ENCODE measurements around the gene VPS33B.

VPS33B gene

DNA sequence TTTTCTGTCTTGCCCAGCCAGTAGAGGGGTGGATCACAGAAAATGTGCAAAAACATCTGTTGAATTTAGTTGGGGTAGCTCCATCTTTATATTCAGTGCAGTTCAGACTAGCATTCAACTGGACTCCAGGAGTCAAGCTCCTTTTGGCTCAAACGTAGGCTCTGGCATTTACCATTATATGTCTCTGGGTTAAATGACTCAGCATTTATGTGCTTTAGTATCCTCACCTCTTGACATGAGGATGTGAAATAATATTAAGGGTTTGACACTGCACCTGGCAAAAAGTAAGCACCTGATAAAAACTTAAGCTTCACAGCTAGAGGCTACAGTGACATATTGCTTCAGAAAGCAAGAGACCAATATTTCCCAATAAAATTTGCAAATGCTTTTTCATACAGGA, 42.8 kb downstream of the VPS33B start:
- DNase-seq (ENCODE audit: low spot score) = peak; percentile 20

DNA sequence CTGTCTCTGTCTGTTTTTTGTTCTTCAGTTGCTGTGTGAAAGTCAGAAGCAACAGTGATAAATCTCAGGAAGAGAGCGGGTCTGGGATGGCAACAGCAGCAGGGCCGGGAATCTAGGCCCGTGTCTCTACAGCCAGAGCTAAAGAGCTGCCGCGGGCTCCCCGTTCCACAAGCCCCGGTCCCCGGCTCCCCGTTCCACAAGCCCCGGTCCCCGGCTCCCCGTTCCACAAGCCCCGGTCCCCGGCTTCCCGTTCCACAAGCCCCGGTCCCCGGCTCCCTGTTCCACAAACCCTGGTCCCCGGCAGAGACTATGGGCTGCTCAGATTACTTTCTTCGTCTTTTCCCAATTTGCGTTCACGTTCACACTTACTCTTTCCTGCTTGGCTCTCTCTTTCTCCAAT, 48.2 kb downstream of the VPS33B start:
- no peak for DNase-seq (ENCODE audit: low spot score)

DNA sequence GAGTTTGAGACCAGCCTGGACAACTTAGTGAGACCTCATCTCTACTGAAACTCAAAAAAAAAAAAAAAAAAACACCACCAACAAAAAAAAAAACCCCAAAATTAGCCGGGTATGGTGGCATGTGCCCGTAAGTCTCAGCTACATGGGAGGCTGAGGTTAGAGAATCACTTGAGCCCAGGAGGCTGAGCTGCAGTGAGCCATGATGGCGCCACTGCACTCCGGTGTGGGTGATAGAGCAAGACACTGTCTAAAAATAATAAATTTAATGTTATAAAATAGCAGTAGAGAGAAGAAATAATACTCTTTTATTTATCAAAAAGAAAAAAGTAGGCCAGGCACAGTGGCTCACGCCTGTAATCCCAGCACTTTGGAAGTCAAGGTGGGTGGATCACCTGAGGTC, 50.3 kb downstream of the VPS33B start:
- no peak for DNase-seq (ENCODE audit: low spot score)

DNA sequence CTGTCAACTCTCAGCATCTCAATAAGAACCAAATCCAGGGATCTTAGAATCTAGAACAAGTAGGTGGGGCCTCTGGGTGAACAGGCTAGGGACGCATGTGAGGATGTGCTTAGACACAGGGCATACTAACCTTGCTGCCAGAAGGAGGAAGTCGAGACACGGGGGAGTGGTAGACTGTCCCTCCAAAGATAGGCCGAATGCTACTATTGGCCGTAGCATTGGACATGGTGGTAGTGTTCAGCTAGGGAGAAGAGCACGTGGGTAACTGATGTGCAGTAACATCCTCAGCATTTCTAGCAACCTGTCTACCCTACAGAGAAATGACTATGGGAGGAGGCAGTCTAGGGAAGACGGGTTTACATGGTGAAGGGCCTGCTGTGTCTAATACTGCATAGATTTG, 52.1 kb downstream of the VPS33B start:
- no peak for DNase-seq (ENCODE audit: low spot score)

DNA sequence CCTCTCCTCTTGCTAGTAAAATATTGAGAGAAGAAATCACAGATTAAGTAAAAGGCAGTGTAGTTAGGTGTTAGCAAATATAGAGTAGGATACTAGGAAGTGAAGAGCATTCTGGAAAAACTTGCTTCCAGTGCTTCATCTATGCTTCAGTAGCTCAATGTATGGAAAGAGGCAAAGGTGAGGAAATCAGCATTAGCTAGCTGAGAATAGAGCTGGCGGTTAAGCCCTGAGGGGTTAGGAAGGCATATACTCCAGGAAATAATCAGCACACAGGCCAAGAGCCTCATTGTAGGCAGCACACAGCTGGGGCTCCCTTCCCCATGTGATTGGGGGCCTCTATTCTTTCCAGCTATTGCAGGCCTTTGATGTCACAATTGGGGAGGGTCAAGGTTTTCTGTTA, 54.0 kb downstream of the VPS33B start:
- DNase-seq (ENCODE audit: low spot score) = no peak

DNA sequence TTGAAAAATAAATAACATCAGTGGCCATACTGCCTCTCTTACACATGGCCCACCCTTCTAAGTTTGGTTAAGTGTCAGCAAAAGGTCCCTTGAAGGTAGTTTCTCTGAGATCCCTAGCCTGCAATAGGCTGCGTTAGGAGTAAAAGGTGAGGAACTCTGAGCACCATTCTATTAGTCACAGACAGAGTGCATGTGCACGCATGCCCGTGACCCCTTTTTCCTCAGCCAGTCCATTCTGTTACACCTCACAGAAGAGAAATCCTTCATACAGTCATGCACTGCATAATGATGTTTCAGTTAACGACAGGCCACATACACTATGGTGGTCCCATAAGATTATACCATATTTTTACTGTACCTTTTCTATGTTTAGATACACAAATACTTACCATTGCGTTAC, 55.2 kb downstream of the VPS33B start:
- no peak for DNase-seq (ENCODE audit: low spot score)

DNA sequence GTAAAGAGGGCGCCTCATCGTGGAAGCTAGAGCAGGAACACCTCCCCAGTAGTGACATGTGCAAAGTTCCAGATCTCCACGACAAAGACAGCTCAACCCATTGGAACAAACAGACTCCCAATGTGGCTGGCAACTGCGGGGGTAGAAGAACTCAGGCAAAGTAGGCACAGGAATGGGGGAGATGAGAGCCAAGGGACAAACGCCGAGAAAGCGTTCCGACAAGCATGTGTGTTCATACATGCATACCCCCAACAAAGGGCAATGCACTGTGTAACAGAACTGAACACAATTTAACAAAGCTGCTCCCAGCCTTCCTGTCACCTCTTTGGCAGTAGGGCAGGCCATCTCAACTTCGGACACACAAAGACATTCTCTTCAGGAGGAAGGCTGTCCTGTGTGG, 56.1 kb downstream of the VPS33B start:
- no peak for DNase-seq (ENCODE audit: low spot score)

DNA sequence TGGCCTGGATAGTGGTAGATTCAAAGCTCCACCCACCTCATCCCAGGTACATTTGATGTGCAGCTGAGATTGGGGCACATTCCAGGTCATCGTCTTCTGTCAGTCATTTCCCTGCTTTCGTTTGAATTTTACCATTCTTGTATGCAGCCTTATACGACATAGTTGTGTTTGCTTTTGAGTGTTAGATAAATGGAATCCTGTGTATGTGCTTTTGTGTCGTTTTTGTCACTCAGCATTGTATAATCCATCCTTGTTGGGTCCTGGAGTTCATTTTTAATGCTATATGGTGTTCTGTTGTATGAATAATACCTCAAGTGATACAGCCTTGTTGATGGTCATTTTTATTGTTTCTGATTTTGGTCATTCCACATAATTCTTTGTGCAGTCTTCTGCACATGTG, 60.4 kb downstream of the VPS33B start:
- DNase-seq (ENCODE audit: low spot score) = no peak

DNA sequence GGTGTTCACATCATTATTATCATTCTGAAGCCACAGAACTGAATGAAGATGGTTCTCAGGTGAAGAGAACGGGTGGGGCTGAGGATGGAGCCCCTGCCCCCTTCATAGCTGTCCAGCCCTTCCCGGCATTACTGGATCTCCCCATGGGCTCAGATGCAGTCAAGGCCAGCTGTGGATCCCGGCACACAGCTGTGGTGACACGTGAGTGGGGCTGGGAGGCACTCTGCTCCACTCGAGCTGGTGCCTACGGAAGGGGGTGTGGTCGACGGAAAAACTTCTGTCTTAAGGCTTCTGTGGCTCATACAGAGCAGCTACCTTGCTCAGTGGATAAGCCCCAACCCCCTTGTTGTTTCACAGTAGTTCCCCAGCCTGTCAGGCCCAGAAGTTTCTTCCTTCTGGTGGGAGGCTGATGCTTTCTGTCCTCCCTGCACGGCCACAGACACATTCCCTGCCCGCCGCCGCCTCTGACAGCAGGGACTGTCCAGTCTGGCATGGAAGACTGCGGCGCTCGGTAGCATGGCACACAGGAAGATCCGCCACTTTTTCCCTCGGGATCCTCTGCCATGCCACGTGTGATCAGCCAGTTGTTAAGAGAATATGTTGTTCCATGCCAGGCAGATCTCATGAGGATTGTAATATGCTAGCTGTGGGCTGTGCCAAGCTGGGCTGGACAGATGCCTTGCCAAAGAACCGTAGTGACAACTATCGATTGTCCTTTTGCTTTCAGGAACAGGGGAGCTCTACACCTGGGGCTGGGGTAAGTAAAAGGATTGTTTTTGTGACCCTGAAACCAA, 61.9 kb downstream of the VPS33B start:
- no peak for DNase-seq (ENCODE audit: low spot score)

DNA sequence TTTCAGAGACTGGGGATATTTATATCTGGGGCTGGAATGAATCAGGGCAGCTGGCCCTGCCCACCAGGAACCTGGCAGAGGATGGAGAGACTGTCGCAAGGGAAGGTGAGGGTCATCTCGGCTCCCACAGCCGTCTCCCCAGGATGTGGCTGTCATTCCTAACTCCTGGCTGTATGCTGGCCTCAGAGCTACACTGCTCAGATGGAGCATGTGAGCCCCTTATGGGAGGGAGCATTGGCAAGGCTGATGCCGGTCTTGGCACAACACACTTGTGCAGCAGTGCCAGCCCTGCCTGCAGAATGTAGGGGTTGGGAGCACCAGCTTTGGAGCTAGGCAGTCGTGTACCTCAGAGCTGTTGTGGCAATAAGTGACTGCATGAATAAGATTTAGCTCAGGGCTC, 62.5 kb downstream of the VPS33B start:
- DNase-seq (ENCODE audit: low spot score) = no peak

DNA sequence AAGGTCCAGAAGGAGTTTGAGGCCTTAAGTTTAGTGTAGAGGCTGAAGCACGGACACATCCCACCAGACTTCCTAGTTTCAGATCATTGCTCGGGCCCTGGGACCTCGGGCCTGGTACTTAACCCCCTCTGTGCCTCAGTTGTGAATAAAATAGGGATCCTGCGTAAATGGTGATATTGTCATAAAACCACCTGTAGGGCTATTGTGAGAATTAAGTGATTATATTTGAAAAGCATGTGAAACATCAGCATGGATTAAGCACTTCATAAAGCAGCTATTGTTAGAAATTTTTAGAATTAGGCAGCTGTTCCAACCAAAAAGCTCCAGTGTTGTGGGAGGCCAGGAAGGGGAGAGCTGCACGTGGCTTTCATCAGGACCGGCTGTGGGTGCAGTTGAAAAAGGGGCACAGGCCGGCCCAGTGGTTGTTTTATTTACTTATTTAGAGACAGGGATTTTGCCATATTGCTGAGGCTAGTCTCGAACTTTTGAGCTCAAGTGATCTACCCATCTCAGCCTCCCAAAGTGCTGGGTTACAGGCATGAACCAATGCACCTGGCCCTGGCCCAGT, 63.3 kb downstream of the VPS33B start:
- DNase-seq (ENCODE audit: low spot score) = no peak

DNA sequence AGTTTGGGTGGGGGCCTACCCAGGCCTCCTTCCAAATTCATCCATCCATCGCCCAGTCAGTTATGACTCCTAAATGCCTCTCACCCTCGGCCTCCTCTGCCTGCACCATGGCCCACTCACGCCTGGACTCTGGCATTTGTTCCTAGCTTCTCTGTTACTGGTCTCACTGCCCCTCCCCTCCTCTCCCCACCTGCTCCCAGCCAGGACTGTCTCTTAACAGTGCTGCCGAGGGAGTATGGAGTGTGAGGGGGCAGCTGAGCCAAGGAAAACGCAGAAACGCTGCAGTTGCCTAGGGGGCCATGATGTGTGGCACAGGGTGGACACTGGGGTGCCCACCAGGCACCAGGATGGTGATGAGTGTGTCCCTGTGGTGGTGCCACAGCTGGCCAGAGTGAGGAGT, 64.6 kb downstream of the VPS33B start:
- no peak for DNase-seq (ENCODE audit: low spot score)

DNA sequence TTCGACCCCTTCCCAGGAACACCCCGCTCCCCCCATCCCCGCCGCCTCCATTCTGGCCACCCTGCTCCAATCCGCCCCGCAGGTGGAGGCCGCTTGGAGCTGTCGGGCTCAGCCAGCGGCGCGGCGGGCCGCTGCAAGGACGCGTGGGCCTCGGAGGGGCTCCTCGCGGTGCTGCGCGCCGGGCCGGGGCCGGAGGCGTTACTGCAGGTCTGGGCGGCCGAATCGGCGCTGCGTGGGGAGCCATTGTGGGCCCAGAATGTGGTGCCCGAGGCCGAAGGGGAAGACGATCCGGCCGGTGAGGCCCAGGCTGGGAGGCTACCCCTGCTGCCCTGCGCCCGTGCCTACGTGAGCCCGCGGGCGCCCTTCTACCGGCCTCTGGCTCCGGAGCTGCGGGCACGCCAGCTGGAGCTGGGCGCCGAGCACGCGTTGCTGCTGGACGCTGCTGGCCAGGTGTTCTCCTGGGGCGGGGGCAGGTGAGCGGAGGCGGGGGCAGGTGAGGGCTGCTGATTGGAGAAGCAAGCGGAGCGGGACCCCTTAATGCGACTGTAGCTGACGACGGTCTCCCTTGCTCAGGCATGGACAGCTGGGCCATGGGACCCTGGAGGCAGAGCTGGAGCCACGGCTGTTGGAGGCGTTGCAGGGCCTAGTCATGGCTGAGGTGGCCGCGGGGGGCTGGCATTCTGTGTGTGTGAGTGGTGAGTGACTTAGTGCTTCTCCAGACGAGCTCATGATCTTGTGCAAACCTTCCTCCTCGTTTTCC, 65.2 kb downstream of the VPS33B start:
- DNase-seq (ENCODE audit: low spot score) = no peak

DNA sequence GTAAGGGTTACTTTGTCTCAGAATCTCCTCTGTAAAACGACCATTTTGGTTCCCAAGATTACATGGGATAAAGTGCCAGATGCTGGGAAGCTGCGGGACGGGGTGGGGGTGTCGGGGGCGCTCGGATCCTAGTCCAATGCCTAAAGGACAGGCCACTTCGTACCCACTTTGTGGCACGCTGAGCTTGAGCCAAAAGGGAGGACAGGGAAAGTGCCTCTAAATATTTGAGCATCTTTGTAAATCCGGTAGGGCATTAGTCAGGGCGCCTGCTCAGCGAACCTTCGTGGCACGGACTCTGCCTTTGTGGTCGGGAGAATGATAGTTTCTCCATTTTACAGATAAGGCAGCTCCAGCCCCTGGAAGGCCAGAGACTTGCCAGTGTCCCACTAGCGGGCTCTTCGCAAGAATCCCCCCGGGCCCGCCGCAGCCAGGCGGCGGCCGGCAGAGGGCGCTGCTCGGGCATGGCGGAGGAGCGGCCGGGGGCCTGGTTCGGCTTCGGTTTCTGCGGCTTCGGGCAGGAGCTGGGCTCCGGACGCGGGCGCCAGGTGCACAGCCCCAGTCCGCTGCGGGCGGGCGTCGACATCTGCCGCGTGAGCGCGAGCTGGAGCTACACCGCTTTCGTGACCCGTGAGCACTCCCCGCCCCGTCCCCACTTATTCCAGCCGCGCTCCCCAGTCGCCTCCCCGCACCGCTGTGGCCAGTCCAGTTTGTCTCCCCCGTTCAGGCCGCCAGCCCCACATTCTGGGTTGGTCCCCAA, 65.9 kb downstream of the VPS33B start:
- DNase-seq (ENCODE audit: low spot score) = peak; percentile 78

DNA sequence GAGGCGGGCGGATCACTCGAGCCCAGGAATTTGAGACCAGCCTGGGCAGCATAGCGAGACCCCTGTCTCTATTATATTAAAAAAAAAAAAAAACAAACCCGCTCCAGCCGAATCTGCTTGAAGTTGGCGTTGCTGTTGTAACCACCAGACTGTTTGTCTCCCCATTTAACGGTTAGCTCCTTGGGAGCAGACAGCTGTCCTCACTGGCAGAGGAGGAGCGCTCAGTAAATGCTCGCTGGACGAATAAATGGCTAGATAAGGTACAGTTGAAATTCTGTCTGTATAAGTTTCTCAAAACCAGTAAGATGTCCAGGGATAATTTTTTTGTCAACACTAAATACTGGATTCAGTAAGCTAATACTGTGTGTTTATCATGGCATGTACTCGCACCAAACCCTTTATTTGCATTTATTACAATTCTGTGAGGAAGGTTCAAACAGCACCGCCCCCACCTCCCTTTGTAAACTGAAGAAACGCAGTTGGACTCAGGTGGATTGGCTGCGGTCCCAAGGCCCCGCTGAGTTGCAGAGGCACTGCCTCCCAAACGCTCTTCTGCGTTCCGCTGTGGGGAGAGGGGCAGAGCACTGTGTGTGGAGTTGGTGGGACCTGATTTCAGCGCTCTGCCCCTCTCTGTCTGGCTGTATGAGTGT, 66.6 kb downstream of the VPS33B start:
- peak; percentile 13 for DNase-seq (ENCODE audit: low spot score)

DNA sequence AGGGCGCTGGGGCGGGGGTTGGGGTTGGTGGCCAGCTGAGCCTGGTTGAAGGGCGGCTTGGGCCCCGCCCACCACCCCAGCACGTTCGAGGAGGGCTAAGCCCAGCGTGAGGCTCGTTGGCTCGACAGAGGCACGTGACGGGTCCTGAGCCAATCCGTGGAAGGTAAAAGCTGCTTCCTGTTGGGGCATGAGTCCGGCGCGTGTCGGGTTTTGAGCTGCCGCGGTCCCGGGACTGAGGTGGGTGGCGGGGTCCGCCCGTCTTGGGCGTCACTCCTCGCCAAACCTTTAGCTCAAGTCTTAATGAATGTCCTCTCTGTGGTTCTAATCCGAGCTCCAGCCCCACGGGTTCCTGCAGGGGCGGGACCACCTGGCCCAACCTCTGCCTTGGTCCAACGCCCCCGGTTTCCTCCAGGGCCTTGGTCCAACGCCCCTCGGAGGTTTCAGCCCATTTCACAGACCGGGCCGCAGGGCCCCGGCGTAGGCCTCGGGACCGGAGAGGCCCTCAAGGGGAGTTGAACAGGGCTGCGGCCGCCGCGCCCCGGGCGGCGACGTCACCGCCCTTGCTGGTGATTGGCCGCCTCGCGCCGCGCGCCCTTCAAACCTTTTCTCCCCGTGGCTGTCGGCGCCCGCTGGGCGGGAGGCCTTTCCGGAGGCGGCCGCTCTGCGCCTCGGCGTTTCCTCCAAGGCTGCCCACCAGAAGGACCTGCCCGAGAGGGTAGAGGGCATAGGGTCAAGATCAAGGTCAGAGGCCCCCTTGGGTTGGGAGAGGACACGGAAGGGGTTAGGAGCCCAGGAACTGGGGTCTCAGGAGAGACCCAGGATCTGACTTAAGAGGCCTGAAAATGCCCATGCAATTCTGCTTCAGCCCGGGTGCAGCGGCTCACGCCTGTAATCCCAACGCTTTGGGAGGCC, 67.4 kb downstream of the VPS33B start, which contains the start of gene RCCD1:
Gene RCCD1 (plus strand): TSS at position 173 of the 912 bp plus-strand sequence. CDS start 1,851 bp downstream, outside the sequence.
- DNase-seq (ENCODE audit: low spot score) = peak; percentile 93

DNA sequence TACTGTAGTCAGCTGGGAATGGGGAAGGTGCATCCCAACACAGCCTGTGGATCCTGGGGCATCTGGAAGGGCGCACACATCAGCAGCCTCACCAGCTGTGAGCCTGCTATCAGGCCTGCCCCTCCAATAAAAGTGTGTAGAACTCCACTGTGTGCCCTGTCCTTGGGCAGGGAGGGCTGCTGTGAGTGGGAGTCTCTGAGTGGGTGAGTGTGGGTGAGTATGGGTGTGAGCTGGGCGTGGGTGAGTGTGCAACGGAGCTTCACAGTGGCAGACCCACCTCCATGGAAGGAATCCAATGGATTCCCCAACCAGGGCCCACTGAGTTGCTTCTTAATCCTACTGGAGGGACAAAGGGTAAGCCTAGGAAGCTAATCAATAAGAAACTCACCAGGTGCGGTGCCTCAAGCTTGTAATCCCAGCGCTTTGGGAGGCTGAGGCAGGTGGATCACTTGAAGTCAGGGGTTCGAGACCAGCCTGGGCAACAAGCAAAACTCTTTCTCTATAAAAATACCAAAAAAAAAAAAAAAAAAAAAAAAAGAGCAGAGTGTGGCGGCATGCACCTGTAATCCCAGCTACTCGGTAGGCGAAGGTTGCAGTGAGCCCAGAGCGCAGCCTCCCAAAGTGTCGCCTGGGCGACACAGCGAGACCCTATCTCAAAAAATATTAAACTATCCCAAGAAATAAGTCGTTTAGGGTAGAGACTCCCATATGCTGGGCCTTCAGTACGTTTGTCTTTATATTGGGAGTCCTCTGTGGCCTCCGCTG, 68.3 kb downstream of the VPS33B start:
- no peak for DNase-seq (ENCODE audit: low spot score)

DNA sequence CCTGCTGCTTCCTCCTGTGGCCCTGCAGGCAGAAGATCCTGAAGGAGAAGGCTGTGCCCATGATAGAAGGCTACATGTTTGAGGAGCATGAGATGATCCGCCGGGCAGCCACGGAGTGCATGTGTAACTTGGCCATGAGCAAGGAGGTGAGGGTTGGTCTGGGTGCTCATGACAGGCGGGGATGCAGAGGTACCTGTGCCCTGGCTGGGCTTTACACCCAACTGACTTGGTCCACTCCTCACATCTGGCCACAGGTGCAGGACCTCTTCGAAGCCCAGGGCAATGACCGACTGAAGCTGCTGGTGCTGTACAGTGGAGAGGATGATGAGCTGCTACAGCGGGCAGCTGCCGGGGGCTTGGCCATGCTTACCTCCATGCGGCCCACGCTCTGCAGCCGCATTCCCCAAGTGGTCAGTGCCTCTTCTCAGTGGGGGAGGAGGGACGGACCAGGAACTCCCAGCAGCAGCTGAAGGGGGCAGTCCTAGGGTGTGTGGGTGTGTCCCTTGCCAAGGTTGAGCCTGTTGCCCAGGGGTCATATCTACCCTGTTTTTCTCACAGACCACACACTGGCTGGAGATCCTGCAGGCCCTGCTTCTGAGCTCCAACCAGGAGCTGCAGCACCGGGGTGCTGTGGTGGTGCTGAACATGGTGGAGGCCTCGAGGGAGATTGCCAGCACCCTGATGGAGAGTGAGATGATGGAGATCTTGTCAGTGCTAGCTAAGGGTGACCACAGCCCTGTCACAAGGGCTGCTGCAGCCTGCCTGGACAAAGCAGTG, 69.3 kb downstream of the VPS33B start:
- no peak for DNase-seq (ENCODE audit: low spot score)

DNA sequence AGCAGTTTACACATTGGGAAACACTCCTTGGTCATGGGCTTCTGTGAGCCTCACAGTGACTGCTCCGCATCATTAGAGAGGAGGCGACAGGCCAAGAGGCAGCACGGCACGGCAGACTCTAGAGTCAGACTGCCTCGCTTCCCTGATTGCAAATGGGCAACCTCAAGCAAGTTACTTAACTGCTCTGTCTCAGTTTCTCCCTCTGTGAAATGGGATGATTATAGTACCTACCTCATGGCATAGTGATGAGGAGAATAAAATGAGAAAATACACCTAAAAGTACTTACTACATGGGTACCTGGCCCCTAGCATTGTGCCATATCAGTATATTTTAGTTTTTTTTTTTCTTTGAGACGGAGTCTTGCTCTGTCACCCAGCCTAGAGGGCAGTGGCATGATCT, 71.7 kb downstream of the VPS33B start:
- no peak for DNase-seq (ENCODE audit: low spot score)

All from hematopoietic multipotent progenitor cell treated with erythropoietin and hydrocortisone succinate and interleukin-3 and kit ligand, for 17 days (in vitro differentiated cells).